GM23338 (cell line): ENCODE data around the gene COL25A1. TPM values are rescaled to one million over a fixed set of nuclear protein-coding genes. Genes with fewer than 3 reads are reported as not detected.

Experiments used
- ATAC-seq: fragments of 200-7000 bp; cut with Tn5 transposase; 3 replicates; pipeline ENCODE4 v1.9.1; 2020
- DNase-seq: peaks from one replicate; pipeline ENCODE4 v3.0.0-alpha.2; 2015; ENCODE audit warnings: low spot score
- H2AFZ ChIP-seq: fragments of 200-600 bp; sonication (generic); 2 replicates; pipeline ENCODE4 v1.8.0; 2016; ENCODE audit warnings: antibody characterized with exemption, mild to moderate bottlenecking, moderate library complexity
- H3F3A ChIP-seq: fragments of 200-600 bp; sonication (generic); replicated peaks from 2 replicates; pipeline ENCODE4 v1.8.0; 2017; ENCODE audit warnings: antibody characterized with exemption, mixed run types, low read depth
- H3K27ac ChIP-seq: fragments of 200-600 bp; sonication (generic); 2 replicates; pipeline ENCODE4 v1.6.1; 2016; ENCODE audit warnings: low read depth
- H3K27me3 ChIP-seq: fragments of 200-600 bp; sonication (generic); 2 replicates; pipeline ENCODE4 v1.8.0; 2016; ENCODE audit warnings: mild to moderate bottlenecking, mixed run types, moderate library complexity; ENCODE audit not compliant: insufficient read depth
- H3K36me3 ChIP-seq: fragments of 200-600 bp; sonication (generic); 2 replicates; pipeline ENCODE4 v1.8.0; 2016; ENCODE audit warnings: mild to moderate bottlenecking; ENCODE audit not compliant: insufficient read depth
- H3K4me1 ChIP-seq: fragments of 200-600 bp; sonication (generic); 2 replicates; pipeline ENCODE4 v1.8.0; 2016; ENCODE audit warnings: mild to moderate bottlenecking, moderate library complexity; ENCODE audit not compliant: insufficient read depth
- H3K4me2 ChIP-seq: fragments of 200-600 bp; sonication (generic); 2 replicates; pipeline ENCODE4 v1.7.1; 2017; ENCODE audit warnings: mixed run types
- H3K4me3 ChIP-seq: fragments of 200-600 bp; sonication (generic); 2 replicates; pipeline ENCODE4 v1.6.1; 2016; ENCODE audit warnings: mixed run types
- H3K79me2 ChIP-seq: fragments of 200-600 bp; sonication (generic); replicated peaks from 2 replicates; pipeline ENCODE4 v1.8.0; 2017; ENCODE audit warnings: mild to moderate bottlenecking; ENCODE audit not compliant: insufficient read depth
- H3K9me2 ChIP-seq: fragments of 200-600 bp; sonication (generic); 2 replicates; pipeline ENCODE4 v1.8.0; 2017; ENCODE audit not compliant: insufficient read depth
- H4K20me1 ChIP-seq: fragments of 200-600 bp; sonication (generic); replicated peaks from 2 replicates; pipeline ENCODE4 v1.8.0; 2017; ENCODE audit warnings: mild to moderate bottlenecking; ENCODE audit not compliant: insufficient read depth
- H3K27ac Mint-ChIP-seq: 2 replicates; pipeline ENCODE4 v1.8.0; 2020; ENCODE audit warnings: inconsistent platforms, mild to moderate bottlenecking, moderate library complexity, mixed read lengths
- H3K27me3 Mint-ChIP-seq: 3 replicates; pipeline ENCODE4 v1.8.0; 2022; ENCODE audit warnings: low read depth, mild to moderate bottlenecking, moderate library complexity, mixed read lengths, inconsistent platforms; ENCODE audit not compliant: insufficient read depth, poor library complexity
- H3K36me3 Mint-ChIP-seq: 3 replicates; pipeline ENCODE4 v1.8.0; 2021; ENCODE audit warnings: low read depth, mild to moderate bottlenecking, inconsistent platforms, moderate library complexity, mixed read lengths
- H3K4me1 Mint-ChIP-seq: 3 replicates; pipeline ENCODE4 v1.8.0; 2020; ENCODE audit warnings: mild to moderate bottlenecking, inconsistent platforms, mixed read lengths
- H3K4me3 Mint-ChIP-seq: 3 replicates; pipeline ENCODE4 v1.8.0; 2021; ENCODE audit warnings: moderate library complexity, mild to moderate bottlenecking, inconsistent platforms, mixed read lengths
- H3K9me3 Mint-ChIP-seq: 3 replicates; pipeline ENCODE4 v1.8.0; 2020; ENCODE audit warnings: moderate library complexity, mild to moderate bottlenecking, inconsistent platforms, mixed read lengths
- CREB1 ChIP-seq: fragments of 250-450 bp; sonication (Bioruptor Pico); IDR thresholded peaks from 2 replicates; pipeline ENCODE4 v1.5.0; 2020; ENCODE audit warnings: low read depth, mild to moderate bottlenecking, moderate library complexity
- ETS1 ChIP-seq: IDR thresholded peaks from 2 replicates; pipeline ENCODE4 v1.6.1; 2016; ENCODE audit warnings: antibody characterized with exemption
- EZH2 ChIP-seq: fragments of 200-600 bp; sonication (generic); IDR thresholded peaks from one replicate; pipeline ENCODE4 v1.8.0; 2017; ENCODE audit warnings: antibody characterized with exemption, mild to moderate bottlenecking, low read depth; ENCODE audit not compliant: unreplicated experiment
- JUNB ChIP-seq: IDR thresholded peaks from one replicate; pipeline ENCODE4 v1.6.1; 2016; ENCODE audit warnings: antibody characterized with exemption; ENCODE audit not compliant: unreplicated experiment
- NANOG ChIP-seq: IDR thresholded peaks from 2 replicates; pipeline ENCODE4 v1.6.1; 2016; ENCODE audit warnings: antibody characterized with exemption, borderline replicate concordance
- STAT1 ChIP-seq: IDR thresholded peaks from one replicate; pipeline ENCODE4 v1.6.1; 2016; ENCODE audit warnings: antibody characterized with exemption; ENCODE audit not compliant: unreplicated experiment
- polyA plus RNA-seq: library from polyadenylated mRNA; unstranded; fragments of >200 nt; fragmentation: Nextera tagmentation; extraction: Ambion mirVana; gene quantifications from 2 replicates; pipeline ENCODE4 v1.2.1, GENCODE V29; 2016
- total RNA-seq: library from RNA; depleted of rRNA; stranded (reverse); fragments of >200 nt; shearing (Covaris generic); gene quantifications from 2 replicates; pipeline ENCODE4 v1.2.3, GENCODE V29; 2014
- TF ChIP-seq, protein P1 (sequence below): IDR thresholded peaks from one replicate; pipeline ENCODE4 v1.6.1; 2018; ENCODE audit warnings: antibody characterized with exemption; ENCODE audit not compliant: unreplicated experiment
- TF ChIP-seq, protein P2 (sequence below): fragments of 250-450 bp; sonication (Bioruptor Pico); IDR thresholded peaks from 2 replicates; pipeline ENCODE4 v1.5.0; 2020; ENCODE audit warnings: mild to moderate bottlenecking, moderate library complexity

The COL25A1 gene
- total and polyA plus RNA-seq, 2 experiments from 2014 or later: 3.9 to 5.6 TPM

- TF ChIP-seq, protein P1, sequence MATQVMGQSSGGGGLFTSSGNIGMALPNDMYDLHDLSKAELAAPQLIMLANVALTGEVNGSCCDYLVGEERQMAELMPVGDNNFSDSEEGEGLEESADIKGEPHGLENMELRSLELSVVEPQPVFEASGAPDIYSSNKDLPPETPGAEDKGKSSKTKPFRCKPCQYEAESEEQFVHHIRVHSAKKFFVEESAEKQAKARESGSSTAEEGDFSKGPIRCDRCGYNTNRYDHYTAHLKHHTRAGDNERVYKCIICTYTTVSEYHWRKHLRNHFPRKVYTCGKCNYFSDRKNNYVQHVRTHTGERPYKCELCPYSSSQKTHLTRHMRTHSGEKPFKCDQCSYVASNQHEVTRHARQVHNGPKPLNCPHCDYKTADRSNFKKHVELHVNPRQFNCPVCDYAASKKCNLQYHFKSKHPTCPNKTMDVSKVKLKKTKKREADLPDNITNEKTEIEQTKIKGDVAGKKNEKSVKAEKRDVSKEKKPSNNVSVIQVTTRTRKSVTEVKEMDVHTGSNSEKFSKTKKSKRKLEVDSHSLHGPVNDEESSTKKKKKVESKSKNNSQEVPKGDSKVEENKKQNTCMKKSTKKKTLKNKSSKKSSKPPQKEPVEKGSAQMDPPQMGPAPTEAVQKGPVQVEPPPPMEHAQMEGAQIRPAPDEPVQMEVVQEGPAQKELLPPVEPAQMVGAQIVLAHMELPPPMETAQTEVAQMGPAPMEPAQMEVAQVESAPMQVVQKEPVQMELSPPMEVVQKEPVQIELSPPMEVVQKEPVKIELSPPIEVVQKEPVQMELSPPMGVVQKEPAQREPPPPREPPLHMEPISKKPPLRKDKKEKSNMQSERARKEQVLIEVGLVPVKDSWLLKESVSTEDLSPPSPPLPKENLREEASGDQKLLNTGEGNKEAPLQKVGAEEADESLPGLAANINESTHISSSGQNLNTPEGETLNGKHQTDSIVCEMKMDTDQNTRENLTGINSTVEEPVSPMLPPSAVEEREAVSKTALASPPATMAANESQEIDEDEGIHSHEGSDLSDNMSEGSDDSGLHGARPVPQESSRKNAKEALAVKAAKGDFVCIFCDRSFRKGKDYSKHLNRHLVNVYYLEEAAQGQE: no peak
- TF ChIP-seq ETS1: no peak
- no peak for TF ChIP-seq EZH2
Measured at GRCh38 chr4:109213056-109213455, 89.4 kb downstream of the COL25A1 start (continued).

- H3K27me3 ChIP-seq: no peaks in the 10 kb centered on the region
- H3K27ac Mint-ChIP-seq: no peak overlapping the region
- H2AFZ ChIP-seq: no peak overlapping the region
- no peaks in the 10 kb centered on the region for H3K9me2 ChIP-seq
- no peak overlapping the region for H3K27ac ChIP-seq
- no peak overlapping the region for H3K4me3 ChIP-seq
- H3K4me3 Mint-ChIP-seq: no peak overlapping the region
- DNase-seq: no peak
- no peaks in the 10 kb centered on the region for H3K36me3 ChIP-seq
- H3K4me1 Mint-ChIP-seq: peaks cover 19% of the 10 kb centered on the region; the same call in 2 of the 3 replicates
- no peaks in the 10 kb centered on the region for H3K79me2 ChIP-seq
- no peak for ATAC-seq
- H3K36me3 Mint-ChIP-seq: no peaks in the 10 kb centered on the region
- no peak overlapping the region for H3K4me2 ChIP-seq
- no peak for TF ChIP-seq CREB1 (CRISPR knock-in tag)
- TF ChIP-seq, protein P1: no peak
- no peak for TF ChIP-seq STAT1
- no peak for TF ChIP-seq JUNB
- no peak for TF ChIP-seq NANOG
- TF ChIP-seq, protein P2, sequence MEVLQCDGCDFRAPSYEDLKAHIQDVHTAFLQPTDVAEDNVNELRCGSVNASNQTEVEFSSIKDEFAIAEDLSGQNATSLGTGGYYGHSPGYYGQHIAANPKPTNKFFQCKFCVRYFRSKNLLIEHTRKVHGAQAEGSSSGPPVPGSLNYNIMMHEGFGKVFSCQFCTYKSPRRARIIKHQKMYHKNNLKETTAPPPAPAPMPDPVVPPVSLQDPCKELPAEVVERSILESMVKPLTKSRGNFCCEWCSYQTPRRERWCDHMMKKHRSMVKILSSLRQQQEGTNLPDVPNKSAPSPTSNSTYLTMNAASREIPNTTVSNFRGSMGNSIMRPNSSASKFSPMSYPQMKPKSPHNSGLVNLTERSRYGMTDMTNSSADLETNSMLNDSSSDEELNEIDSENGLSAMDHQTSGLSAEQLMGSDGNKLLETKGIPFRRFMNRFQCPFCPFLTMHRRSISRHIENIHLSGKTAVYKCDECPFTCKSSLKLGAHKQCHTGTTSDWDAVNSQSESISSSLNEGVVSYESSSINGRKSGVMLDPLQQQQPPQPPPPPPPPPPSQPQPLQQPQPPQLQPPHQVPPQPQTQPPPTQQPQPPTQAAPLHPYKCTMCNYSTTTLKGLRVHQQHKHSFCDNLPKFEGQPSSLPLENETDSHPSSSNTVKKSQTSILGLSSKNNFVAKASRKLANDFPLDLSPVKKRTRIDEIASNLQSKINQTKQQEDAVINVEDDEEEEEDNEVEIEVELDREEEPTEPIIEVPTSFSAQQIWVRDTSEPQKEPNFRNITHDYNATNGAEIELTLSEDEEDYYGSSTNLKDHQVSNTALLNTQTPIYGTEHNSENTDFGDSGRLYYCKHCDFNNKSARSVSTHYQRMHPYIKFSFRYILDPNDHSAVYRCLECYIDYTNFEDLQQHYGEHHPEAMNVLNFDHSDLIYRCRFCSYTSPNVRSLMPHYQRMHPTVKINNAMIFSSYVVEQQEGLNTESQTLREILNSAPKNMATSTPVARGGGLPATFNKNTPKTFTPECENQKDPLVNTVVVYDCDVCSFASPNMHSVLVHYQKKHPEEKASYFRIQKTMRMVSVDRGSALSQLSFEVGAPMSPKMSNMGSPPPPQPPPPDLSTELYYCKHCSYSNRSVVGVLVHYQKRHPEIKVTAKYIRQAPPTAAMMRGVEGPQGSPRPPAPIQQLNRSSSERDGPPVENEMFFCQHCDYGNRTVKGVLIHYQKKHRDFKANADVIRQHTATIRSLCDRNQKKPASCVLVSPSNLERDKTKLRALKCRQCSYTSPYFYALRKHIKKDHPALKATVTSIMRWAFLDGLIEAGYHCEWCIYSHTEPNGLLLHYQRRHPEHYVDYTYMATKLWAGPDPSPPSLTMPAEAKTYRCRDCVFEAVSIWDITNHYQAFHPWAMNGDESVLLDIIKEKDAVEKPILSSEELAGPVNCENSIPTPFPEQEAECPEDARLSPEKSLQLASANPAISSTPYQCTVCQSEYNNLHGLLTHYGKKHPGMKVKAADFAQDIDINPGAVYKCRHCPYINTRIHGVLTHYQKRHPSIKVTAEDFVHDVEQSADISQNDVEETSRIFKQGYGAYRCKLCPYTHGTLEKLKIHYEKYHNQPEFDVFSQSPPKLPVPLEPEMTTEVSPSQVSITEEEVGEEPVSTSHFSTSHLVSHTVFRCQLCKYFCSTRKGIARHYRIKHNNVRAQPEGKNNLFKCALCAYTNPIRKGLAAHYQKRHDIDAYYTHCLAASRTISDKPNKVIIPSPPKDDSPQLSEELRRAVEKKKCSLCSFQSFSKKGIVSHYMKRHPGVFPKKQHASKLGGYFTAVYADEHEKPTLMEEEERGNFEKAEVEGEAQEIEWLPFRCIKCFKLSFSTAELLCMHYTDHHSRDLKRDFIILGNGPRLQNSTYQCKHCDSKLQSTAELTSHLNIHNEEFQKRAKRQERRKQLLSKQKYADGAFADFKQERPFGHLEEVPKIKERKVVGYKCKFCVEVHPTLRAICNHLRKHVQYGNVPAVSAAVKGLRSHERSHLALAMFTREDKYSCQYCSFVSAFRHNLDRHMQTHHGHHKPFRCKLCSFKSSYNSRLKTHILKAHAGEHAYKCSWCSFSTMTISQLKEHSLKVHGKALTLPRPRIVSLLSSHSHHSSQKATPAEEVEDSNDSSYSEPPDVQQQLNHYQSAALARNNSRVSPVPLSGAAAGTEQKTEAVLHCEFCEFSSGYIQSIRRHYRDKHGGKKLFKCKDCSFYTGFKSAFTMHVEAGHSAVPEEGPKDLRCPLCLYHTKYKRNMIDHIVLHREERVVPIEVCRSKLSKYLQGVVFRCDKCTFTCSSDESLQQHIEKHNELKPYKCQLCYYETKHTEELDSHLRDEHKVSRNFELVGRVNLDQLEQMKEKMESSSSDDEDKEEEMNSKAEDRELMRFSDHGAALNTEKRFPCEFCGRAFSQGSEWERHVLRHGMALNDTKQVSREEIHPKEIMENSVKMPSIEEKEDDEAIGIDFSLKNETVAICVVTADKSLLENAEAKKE (CRISPR knock-in tag): no peak
- TF ChIP-seq EZH2: no peak
- H3K27me3 Mint-ChIP-seq: no peaks in the 10 kb centered on the region
- H4K20me1 ChIP-seq: no peaks in the 10 kb centered on the region
- H3K9me3 Mint-ChIP-seq: no peaks in the 10 kb centered on the region
- H3K4me1 ChIP-seq: no peaks in the 10 kb centered on the region
- no peaks in the 10 kb centered on the region for H3F3A ChIP-seq
Measured at GRCh38 chr4:109211671-109212070, 90.8 kb downstream of the COL25A1 start.
